LNCaP clone FGC (cell line): ENCODE data around the gene BRSK2.

Source experiments
- DNase-seq: peaks from one replicate; pipeline ENCODE4 v3.0.0-alpha.2; 2011; ENCODE audit warnings: low read depth
- H3K4me3 ChIP-seq: 2 replicates; pipeline ENCODE4 v1.5.1; 2011; ENCODE audit warnings: mild to moderate bottlenecking, low read depth, low read length, control low read depth
- TF ChIP-seq, protein P1 (sequence below): IDR thresholded peaks from 2 replicates; pipeline ENCODE4 v1.5.1; 2012; ENCODE audit warnings: mild to moderate bottlenecking; ENCODE audit not compliant: control insufficient read depth, insufficient read depth; ENCODE audit errors: extremely low read depth

BRSK2 gene

DNA sequence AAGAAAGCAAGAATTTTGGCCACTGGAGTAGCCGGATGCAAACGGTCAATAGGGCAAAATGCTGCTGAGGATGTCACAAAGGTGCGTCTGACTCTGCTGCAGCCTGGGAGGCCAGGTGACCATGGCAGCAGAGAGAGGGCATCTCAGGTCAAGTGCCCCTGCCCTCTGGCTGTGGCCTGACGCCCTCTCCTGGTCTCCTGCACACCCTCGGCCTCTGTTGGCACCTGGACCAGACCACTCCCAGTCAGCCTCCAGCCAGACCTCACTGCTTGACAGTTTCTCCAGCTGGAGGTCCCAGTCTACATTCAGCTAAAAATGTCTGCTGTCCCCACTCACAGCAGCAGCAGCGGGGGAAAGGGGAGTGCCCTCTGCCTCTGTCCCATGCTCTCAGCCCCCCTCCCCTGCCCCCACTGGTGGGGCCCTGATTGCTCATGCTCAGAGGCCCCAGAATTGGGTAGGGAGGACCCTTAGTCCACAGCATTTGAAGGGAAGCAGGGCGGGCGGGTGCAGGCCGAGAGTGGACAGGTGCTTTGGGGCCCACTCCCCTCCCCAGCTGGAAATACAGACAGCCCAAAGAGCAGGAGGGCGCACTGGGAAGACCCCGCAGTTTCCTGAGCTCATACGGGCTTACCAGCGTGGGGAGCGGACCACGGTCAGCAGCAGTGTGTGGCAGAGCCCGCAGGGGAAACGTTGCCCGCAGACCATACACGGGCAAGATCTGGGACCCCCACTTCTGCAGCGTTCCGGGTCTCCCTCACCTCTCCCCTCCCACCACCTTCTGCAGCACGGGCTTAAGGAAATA lies 1.6 kb upstream of the BRSK2 start:
- TF ChIP-seq, protein P1, sequence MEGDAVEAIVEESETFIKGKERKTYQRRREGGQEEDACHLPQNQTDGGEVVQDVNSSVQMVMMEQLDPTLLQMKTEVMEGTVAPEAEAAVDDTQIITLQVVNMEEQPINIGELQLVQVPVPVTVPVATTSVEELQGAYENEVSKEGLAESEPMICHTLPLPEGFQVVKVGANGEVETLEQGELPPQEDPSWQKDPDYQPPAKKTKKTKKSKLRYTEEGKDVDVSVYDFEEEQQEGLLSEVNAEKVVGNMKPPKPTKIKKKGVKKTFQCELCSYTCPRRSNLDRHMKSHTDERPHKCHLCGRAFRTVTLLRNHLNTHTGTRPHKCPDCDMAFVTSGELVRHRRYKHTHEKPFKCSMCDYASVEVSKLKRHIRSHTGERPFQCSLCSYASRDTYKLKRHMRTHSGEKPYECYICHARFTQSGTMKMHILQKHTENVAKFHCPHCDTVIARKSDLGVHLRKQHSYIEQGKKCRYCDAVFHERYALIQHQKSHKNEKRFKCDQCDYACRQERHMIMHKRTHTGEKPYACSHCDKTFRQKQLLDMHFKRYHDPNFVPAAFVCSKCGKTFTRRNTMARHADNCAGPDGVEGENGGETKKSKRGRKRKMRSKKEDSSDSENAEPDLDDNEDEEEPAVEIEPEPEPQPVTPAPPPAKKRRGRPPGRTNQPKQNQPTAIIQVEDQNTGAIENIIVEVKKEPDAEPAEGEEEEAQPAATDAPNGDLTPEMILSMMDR, result peak; percentile 56
- no peak overlapping the region for H3K4me3 ChIP-seq
- DNase-seq, result peak; percentile 45

DNA sequence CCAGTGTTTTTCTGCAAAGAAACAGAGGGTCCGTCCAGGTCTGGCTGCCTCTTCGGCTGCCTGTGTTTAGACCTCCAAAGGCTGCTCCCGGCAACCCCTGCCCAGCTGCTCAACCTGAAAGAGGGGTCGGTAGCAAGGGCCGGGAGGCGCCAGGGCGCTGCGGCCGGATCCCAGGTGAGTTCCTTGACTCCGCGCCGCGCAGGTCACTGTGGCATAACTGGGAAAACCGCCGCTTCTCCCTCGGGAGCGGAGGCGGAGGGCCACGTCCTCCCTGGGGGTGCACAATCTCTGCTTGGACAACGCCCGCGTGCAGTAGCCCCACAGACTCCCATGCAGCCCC lies 1.0 kb upstream of the BRSK2 start:
- peak overlapping the region; percentile 52 for H3K4me3 ChIP-seq
- DNase-seq, result no peak

DNA sequence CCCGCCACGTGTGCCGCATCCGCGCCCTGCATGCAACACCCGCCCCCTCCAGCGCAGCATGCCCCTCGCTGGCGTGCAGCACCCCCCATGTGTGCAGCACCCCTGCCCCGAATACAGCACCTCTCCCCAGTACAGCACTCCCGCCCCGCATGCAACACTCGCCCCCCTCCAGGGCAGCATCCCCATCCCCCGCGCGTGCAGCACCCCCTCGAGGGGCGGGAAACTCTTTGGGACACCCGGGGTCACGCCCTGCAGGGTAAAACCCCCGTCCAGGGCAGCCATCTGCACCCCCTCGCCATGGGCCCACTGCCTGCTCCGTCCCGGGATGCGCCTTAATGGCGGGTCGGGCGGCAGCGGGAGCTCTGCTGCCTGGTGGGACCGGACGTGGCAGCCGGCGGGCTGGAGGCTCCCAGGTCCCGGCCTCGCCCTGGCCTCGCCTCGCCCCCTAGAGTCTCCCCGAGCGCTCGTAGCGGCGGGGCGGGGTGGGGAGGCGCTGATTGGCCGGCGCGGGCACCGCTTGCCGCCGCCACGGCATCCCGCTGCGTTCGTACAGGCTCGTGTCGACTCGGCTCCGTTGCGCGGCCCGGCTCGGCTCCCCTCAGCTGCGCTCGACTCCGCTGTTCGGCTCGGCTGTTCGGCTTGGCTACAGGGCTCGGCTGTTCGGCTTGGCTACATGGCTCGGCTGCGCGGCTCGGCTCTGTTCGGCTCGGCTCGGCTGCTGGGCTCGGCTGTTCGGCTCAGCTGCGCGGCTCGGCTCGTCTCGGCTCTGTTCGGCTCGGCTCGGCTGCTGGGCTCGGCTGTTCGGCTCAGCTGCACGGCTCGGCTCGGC lies 417 bp upstream of the BRSK2 start:
- peak; percentile 81 for DNase-seq
- H3K4me3 ChIP-seq, result peak overlapping the region; percentile 52
- TF ChIP-seq, protein P1, result peak; percentile 30; the same call in 1 of the 2 replicates

More for the DNA sequence above, 1.0 kb upstream of the BRSK2 start:
- TF ChIP-seq, protein P1, result no peak

DNA sequence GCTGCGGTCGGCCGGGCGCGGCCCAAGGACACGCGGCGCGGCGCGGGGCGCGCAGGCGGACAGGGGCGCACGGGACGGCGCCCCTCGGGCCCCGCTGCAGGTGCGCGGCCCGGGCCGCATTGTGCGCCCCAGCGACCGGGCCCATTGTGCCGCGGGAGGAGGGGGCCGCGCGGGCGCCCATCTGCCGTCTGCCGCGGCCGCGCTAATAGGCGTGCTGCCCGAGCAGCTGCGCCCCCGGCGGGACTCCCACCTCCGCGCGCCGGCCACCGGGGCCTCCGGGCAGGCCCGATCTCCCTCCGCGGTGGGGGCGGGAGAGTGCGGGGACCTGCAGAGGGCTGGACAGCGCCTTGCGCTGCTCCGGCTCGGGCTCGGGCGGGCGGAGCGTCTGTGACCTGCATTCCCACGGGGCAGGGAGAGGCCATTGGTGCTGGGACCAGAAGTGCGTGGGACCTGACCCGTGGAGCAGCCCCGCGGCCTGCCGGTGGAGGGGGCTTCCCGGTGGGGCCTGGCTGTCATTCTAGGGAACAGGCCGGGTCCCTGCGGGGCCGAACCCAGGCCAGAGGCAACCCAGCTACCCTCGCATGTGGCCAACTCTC lies 933 bp downstream of the BRSK2 start:
- DNase-seq, result no peak
- H3K4me3 ChIP-seq, result no peak overlapping the region
- TF ChIP-seq, protein P1, result no peak

DNA sequence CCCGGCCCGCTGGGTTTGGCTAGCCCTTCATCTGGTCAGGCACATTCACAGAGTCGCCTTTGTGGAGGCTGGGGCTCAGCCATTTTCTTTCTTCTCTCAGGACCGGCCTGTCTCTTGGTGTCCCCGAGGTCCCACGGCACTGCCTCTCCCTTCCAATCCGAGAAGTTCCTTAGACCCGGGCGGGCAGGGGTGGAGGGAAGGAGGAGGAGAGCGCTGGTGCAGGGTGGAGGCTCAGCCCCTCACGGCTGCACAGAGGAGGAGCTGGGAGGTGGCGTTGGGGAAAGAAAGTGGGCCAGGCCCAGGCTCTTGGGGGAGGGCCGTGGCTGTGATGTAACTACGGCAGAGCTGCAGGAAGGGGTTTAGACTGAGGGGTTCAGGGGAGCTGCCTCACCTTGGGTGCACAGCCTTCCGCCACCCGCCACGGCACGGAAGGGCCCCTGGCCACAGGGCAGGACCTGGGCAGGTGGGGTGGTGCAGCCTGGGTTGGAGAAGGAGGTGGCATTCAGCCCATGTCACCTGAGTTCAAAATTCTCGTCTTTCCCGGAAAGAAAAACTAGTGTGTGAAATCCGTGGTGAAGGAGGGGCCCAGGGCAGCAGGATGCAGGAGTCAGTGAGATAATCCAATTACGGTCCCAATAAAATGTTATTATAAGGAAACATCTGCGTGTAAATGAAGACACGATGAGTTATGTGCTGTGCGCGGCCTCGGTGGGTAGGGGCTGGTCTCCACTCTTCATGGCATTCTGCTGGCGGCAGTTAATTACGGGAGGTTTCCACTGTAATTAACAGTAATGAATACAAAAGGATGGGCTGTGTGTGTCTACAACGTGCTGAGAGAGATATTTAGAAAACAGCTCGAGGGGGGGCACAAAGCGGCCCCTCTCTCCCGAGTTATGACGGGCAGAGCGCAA lies 1.7 kb downstream of the BRSK2 start:
- H3K4me3 ChIP-seq, result no peak overlapping the region
- no peak for DNase-seq
- TF ChIP-seq, protein P1, result no peak

DNA sequence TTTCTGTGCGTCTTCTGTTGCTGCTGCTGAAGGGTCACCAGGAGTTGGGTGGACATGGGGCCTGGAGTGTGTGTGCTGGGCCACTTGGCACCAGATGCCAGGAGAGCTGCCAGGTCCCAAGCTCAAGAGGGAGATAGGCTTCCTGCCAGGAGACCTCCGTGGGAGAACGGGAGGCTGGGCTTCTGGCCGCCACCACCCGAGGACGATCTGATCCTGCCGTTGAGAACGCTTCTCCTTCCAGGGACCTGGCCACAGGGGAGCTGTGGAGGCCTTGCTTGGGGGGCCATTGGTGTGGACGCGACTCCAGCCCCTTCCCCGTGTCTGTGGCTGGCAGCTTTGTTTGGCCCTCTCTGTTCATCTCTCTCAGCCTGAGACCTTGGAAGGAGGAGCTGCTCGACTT lies 2.4 kb downstream of the BRSK2 start:
- DNase-seq, result no peak
- no peak overlapping the region for H3K4me3 ChIP-seq
- TF ChIP-seq, protein P1, result no peak
